Endothelial cell (in vitro differentiated cells): Measurements from ENCODE around the gene XCR1. TPM values are rescaled to one million over a fixed set of nuclear protein-coding genes. Genes with fewer than 3 reads are reported as not detected.

Experiments used
- DNase-seq: peaks from one replicate; pipeline ENCODE4 v3.0.0; 2021; ENCODE audit warnings: low spot score
- H3K27ac Mint-ChIP-seq: one replicate; pipeline ENCODE4 v1.8.0; 2021; ENCODE audit warnings: mixed read lengths, inconsistent platforms; ENCODE audit not compliant: unreplicated experiment
- H3K27me3 Mint-ChIP-seq: one replicate; pipeline ENCODE4 v1.8.0; 2021; ENCODE audit warnings: mild to moderate bottlenecking, moderate library complexity, mixed read lengths, inconsistent platforms; ENCODE audit not compliant: unreplicated experiment
- H3K36me3 Mint-ChIP-seq: one replicate; pipeline ENCODE4 v1.8.0; 2021; ENCODE audit warnings: mild to moderate bottlenecking, low read depth, mixed read lengths, inconsistent platforms; ENCODE audit not compliant: unreplicated experiment
- H3K4me1 Mint-ChIP-seq: one replicate; pipeline ENCODE4 v1.8.0; 2021; ENCODE audit warnings: mild to moderate bottlenecking, mixed read lengths, inconsistent platforms; ENCODE audit not compliant: unreplicated experiment
- H3K4me3 Mint-ChIP-seq: one replicate; pipeline ENCODE4 v1.8.0; 2021; ENCODE audit warnings: mild to moderate bottlenecking, mixed read lengths, inconsistent platforms; ENCODE audit not compliant: unreplicated experiment
- H3K9me3 Mint-ChIP-seq: one replicate; pipeline ENCODE4 v1.8.0; 2021; ENCODE audit warnings: mixed read lengths, inconsistent platforms; ENCODE audit not compliant: unreplicated experiment
- total RNA-seq: library from RNA; stranded (reverse); fragmentation: NEBNext Ultra II Directional; extraction: Animal tissue kit (Norgen Biotek cat#: 25700); gene quantifications from one replicate; pipeline ENCODE4 v1.2.1, GENCODE V29; 2021; ENCODE audit not compliant: unreplicated experiment
- TF ChIP-seq, protein P1 (sequence below): fragments of 200-600 bp; sonication (generic); IDR thresholded peaks from one replicate; pipeline ENCODE4 v1.5.0; 2021; ENCODE audit warnings: antibody characterized with exemption; ENCODE audit not compliant: unreplicated experiment

XCR1 gene
- total RNA-seq, 1 donor from 2014 or later = not detected

DNA sequence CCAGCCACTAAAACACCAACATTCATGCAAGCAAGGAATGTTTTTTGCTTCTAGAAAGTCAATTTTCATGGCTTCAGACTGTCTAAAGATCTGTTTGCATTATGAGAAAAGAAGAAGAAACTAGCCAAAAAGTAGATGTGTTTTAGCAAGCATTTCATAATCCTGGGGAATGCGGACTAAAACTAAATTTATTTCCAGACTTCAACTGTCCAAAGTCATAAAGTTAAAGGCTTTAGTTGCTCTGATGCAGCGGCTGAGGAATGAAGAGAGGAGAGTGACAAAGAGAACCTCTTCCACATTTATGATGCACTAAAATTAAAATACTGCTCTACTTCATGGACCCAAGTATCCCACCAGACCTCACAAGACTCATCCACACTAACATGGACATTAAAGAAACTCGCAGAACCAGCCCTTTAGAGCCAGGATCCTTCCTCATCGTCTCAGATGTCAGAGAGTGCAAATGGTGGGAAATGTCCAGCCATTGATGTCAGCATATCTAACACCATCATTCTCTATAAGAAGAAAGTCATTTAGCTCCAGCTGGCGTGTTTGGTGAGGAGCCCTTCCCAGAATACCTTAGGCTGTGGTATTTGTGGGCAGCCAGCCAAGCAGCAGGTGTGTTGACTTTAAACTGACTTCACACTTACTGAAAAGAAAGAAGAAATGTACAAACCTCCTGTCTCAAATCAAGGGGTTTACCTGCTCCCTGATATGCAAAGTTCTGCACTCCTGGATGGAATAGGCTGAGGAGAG is 49.1 kb downstream of the XCR1 start:
- no peak for DNase-seq
- H3K27ac Mint-ChIP-seq = no peak overlapping the region
- H3K36me3 Mint-ChIP-seq = peaks cover 20% of the 10 kb centered on the region
- H3K4me3 Mint-ChIP-seq = no peak overlapping the region
- TF ChIP-seq, protein P1, sequence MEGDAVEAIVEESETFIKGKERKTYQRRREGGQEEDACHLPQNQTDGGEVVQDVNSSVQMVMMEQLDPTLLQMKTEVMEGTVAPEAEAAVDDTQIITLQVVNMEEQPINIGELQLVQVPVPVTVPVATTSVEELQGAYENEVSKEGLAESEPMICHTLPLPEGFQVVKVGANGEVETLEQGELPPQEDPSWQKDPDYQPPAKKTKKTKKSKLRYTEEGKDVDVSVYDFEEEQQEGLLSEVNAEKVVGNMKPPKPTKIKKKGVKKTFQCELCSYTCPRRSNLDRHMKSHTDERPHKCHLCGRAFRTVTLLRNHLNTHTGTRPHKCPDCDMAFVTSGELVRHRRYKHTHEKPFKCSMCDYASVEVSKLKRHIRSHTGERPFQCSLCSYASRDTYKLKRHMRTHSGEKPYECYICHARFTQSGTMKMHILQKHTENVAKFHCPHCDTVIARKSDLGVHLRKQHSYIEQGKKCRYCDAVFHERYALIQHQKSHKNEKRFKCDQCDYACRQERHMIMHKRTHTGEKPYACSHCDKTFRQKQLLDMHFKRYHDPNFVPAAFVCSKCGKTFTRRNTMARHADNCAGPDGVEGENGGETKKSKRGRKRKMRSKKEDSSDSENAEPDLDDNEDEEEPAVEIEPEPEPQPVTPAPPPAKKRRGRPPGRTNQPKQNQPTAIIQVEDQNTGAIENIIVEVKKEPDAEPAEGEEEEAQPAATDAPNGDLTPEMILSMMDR = no peak
- no peaks in the 10 kb centered on the region for H3K9me3 Mint-ChIP-seq
- no peaks in the 10 kb centered on the region for H3K4me1 Mint-ChIP-seq
- H3K27me3 Mint-ChIP-seq = no peaks in the 10 kb centered on the region

DNA sequence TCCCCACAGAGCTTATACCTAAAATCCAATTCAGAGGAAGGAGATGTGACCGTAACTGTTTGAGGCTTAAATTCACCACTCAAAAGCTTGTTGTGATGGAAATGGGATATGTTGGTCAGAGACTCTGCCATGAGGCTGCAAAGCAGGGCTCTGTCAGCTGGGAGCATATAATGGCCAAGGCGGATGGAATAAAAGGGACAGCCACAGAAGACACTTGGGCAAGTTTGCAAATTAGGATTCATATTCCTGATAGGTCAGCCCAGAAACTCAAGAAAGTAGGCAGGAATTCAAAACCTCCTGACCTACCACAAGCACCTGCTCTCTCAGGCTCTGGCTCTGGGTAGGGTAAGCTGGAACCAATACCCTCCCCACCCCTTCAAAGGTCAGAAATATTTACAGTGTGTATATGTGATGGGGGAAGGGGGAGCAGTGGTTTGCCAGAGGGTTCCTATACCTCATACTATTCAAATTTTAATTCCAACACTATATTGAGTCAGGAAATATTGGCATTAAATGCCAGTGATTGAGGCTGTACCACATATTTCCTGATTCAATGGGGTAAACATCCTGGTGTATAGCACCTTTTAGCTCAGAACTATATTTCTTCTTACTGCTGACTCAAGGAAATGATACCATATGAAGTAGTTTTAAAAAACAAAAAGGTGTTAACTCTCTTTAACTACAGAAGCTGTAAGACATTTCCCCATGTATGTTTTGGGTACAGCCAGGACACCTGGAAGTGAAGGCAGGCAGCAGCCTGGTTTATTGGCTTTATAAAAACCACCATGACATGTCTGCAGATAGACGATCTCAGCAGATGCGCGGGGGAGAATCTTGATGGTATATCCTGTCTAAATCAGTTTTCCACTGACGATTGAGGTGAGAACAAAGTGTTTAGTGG is 50.8 kb downstream of the XCR1 start:
- Mint-ChIP-seq H3K9me3 (no peaks in the 10 kb centered on the region), H3K27me3 (no peaks in the 10 kb centered on the region), H3K27ac (no peak overlapping the region), H3K36me3 (peaks cover 20% of the 10 kb centered on the region), H3K4me3 (no peak overlapping the region), H3K4me1 (no peaks in the 10 kb centered on the region)
- no peak for DNase-seq
- TF ChIP-seq, protein P1 = no peak

DNA sequence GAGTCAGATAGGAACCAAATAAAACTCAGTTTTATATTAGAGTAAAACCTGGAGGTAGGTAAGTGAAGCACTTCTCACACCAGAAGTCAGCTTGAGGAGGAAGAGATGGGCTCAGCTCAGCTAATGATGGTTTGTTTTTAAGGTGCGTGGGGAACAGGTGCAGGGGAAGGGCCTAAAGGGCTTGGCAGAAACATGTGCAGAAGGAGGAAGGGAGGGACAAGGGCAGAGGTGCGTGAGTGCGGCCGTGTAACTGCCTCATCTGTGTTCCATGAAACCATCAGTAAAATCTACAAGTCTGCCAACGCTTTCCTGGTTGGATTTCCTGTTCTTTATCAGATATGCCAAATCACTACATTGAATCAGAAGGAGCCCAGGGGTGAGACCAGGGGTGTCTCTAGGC is 51.6 kb downstream of the XCR1 start:
- H3K27me3 Mint-ChIP-seq = no peaks in the 10 kb centered on the region
- no peak for DNase-seq
- H3K36me3 Mint-ChIP-seq = peaks cover 20% of the 10 kb centered on the region
- H3K4me1 Mint-ChIP-seq = no peaks in the 10 kb centered on the region
- H3K27ac Mint-ChIP-seq = no peak overlapping the region
- TF ChIP-seq, protein P1 = no peak
- no peaks in the 10 kb centered on the region for H3K9me3 Mint-ChIP-seq
- H3K4me3 Mint-ChIP-seq = peak overlapping the region; percentile 39

DNA sequence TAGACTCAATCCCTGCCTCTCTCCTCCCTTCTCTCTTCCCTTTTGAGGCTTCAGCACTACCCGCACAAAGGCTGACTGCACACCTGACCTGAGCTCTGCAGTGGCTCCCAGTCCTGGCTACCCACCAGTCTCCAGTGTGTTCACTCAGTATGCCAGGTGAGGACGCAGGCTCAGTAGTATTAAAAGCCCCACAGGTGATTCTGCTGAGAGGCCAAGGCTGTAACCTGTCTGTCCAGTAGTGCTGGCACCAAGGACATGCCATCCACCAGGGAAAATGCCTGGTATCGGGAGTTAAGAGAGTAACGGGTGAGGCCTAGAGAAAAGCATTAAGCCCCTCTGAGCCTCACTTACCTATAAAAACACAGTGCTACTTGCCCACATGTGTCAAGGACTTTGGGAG is 52.6 kb downstream of the XCR1 start:
- H3K4me1 Mint-ChIP-seq = no peaks in the 10 kb centered on the region
- no peak overlapping the region for H3K27ac Mint-ChIP-seq
- TF ChIP-seq, protein P1 = no peak
- no peaks in the 10 kb centered on the region for H3K9me3 Mint-ChIP-seq
- no peak for DNase-seq
- no peaks in the 10 kb centered on the region for H3K27me3 Mint-ChIP-seq
- H3K36me3 Mint-ChIP-seq = peaks cover 20% of the 10 kb centered on the region
- H3K4me3 Mint-ChIP-seq = no peak overlapping the region
